ENCODE results near the gene TIE1.

GRCh38 chr1:43354471-43354870 lies 53.7 kb downstream of the TIE1 start:
- TF ChIP-seq CTCF (conservative IDR thresholded peaks at IDR 0.05): no peak
- TF ChIP-seq ZFX (IDR thresholded peaks at IDR 0.05): no peak

Measured in C4-2B (cell line).